A549 (cell line): ENCODE measurements around the gene UNC13D.

ENCODE experiments used
- BHLHE40 ChIP-seq: IDR thresholded peaks from 2 replicates; pipeline ENCODE4 v1.6.1; 2012; ENCODE audit warnings: low read depth, low read length, inconsistent platforms
- CHD4 ChIP-seq: fragments of 200-600 bp; sonication (generic); IDR thresholded peaks from 2 replicates; pipeline ENCODE4 v1.6.1; 2016; ENCODE audit warnings: antibody characterized with exemption, mild to moderate bottlenecking, borderline replicate concordance
- CTCF ChIP-seq: fragments of >200 bp; sonication (Bioruptor Twin); formaldehyde crosslinking; IDR thresholded peaks from 3 replicates; pipeline ENCODE4 v1.5.1; 2016
- EHF ChIP-seq: fragments of 250-450 bp; sonication (Bioruptor Pico); IDR thresholded peaks from 2 replicates; pipeline ENCODE4 v1.5.0; 2020; ENCODE audit warnings: mild to moderate bottlenecking
- EP300 ChIP-seq, 2 experiments: fragments of >200 bp; sonication (Bioruptor Twin); formaldehyde crosslinking; IDR thresholded peaks; 2 replicates in 1 of 2; 3 replicates in 1 of 2; pipeline ENCODE4 v1.6.1; 2016 to 2017
- FOSL2 ChIP-seq, 2 experiments: fragments of 450-650 bp in 1 of 2; fragments of >200 bp in 1 of 2; sonication (Bioruptor Twin) in 1 of 2; formaldehyde crosslinking; IDR thresholded peaks; 2 replicates each; pipeline versions ENCODE4 v1.5.0 to v1.6.1; 2016 to 2020; ENCODE audit warnings: mild to moderate bottlenecking in 1 of 2, moderate library complexity in 1 of 2
- HMGXB4 ChIP-seq: fragments of 250-450 bp; sonication (Bioruptor Pico); IDR thresholded peaks from 2 replicates; pipeline ENCODE4 v1.5.0; 2021; ENCODE audit warnings: mild to moderate bottlenecking, moderate library complexity, borderline replicate concordance
- MAZ ChIP-seq: fragments of 150-350 bp; IDR thresholded peaks from 2 replicates; pipeline ENCODE4 v1.6.1; 2014; ENCODE audit warnings: antibody characterized with exemption, low read depth, low read length, borderline replicate concordance
- POLR2A ChIP-seq: IDR thresholded peaks from 2 replicates; pipeline ENCODE4 v1.6.1; 2012; ENCODE audit warnings: mild to moderate bottlenecking, low read length
- RAD21 ChIP-seq, 2 experiments: fragments of >200 bp in 1 of 2; sonication (Bioruptor Twin) in 1 of 2; formaldehyde crosslinking in 1 of 2; IDR thresholded peaks in 1 of 2; conservative IDR thresholded peaks in 1 of 2; 2 replicates in 1 of 2; 3 replicates in 1 of 2; pipeline ENCODE4 v1.6.1; 2012 to 2018; ENCODE audit warnings: inconsistent platforms in 1 of 2
- REST ChIP-seq: fragments of 200-600 bp; sonication (generic); IDR thresholded peaks from 2 replicates; pipeline ENCODE4 v1.6.1; 2016; ENCODE audit warnings: antibody characterized with exemption, mild to moderate bottlenecking, moderate library complexity

- TF ChIP-seq POLR2A: no peak
- no peak for TF ChIP-seq RAD21 (conservative IDR thresholded peaks at IDR 0.05 in 1 of 2, IDR thresholded peaks at IDR 0.05 in 1 of 2)
- no peak for TF ChIP-seq CTCF
- TF ChIP-seq EP300 (IDR thresholded peaks at IDR 0.05): no peak
- TF ChIP-seq CHD4: no peak
- TF ChIP-seq EHF (CRISPR knock-in tag): no peak
- no peak for TF ChIP-seq MAZ
- no peak for TF ChIP-seq BHLHE40
- no peak for TF ChIP-seq REST
- no peak for TF ChIP-seq HMGXB4 (CRISPR knock-in tag)
- no peak for TF ChIP-seq FOSL2 (IDR thresholded peaks at IDR 0.05)
- TF ChIP-seq FOSL2 (CRISPR knock-in tag; IDR thresholded peaks at IDR 0.05): no peak
Measured at GRCh38 chr17:75881678-75882454, 37.7 kb upstream of the UNC13D start.
